Brain pericyte (primary cell): ENCODE measurements around the gene VTI1A.

ENCODE experiments used
- DNase-seq: peaks from one replicate; pipeline ENCODE4 v3.0.0-alpha.2; 2012; ENCODE audit warnings: low read depth, low spot score

VTI1A gene

GRCh38 chr10:112546474-112546873, 99.5 kb downstream of the VTI1A start:
- no peak for DNase-seq

GRCh38 chr10:112548535-112549276, 101.7 kb downstream of the VTI1A start:
- no peak for DNase-seq

GRCh38 chr10:112552593-112553110, 105.6 kb downstream of the VTI1A start:
- DNase-seq = no peak

- DNase-seq = no peak
Measured at GRCh38 chr10:112553315-112553714, 106.3 kb downstream of the VTI1A start.

- DNase-seq = no peak
Measured at GRCh38 chr10:112554263-112554662, 107.2 kb downstream of the VTI1A start.

GRCh38 chr10:112557197-112557596, 110.2 kb downstream of the VTI1A start:
- DNase-seq = no peak

- no peak for DNase-seq
Measured at GRCh38 chr10:112558476-112559142, 111.6 kb downstream of the VTI1A start.

- DNase-seq = no peak
Measured at GRCh38 chr10:112559349-112559748, 112.3 kb downstream of the VTI1A start.

- DNase-seq = no peak
Measured at GRCh38 chr10:112562122-112562521, 115.1 kb downstream of the VTI1A start.

GRCh38 chr10:112562809-112563663, 116.0 kb downstream of the VTI1A start:
- DNase-seq = no peak

GRCh38 chr10:112564337-112564736, 117.3 kb downstream of the VTI1A start:
- DNase-seq = no peak

GRCh38 chr10:112565434-112566053, 118.5 kb downstream of the VTI1A start:
- peak; percentile 31 for DNase-seq

GRCh38 chr10:112570585-112570984, 123.6 kb downstream of the VTI1A start:
- DNase-seq = no peak

- no peak for DNase-seq
Measured at GRCh38 chr10:112579578-112579977, 132.6 kb downstream of the VTI1A start.

GRCh38 chr10:112580267-112580666, 133.3 kb downstream of the VTI1A start:
- no peak for DNase-seq

- DNase-seq = no peak
Measured at GRCh38 chr10:112581921-112582320, 134.9 kb downstream of the VTI1A start.

- DNase-seq = no peak
Measured at GRCh38 chr10:112583236-112583939, 136.4 kb downstream of the VTI1A start.

GRCh38 chr10:112584276-112584675, 137.3 kb downstream of the VTI1A start:
- no peak for DNase-seq

- DNase-seq = no peak
Measured at GRCh38 chr10:112585126-112585525, 138.1 kb downstream of the VTI1A start.

- DNase-seq = no peak
Measured at GRCh38 chr10:112585960-112586359, 138.9 kb downstream of the VTI1A start.

GRCh38 chr10:112587729-112588128, 140.7 kb downstream of the VTI1A start:
- DNase-seq = no peak
